GM18870 (cell line): Measurements from ENCODE around the gene GPX6.
"Not testable (repeated sequence)": the region's sequence is repeated elsewhere in the genome, so short reads cannot be mapped to it uniquely, and the experiment has no call there.

Experiments used
- ATAC-seq: cut with Tn5 transposase; IDR thresholded peaks from one replicate; pipeline ENCODE4 v1.9.1; 2021; ENCODE audit warnings: moderate library complexity; ENCODE audit not compliant: unreplicated experiment

The GPX6 gene

DNA sequence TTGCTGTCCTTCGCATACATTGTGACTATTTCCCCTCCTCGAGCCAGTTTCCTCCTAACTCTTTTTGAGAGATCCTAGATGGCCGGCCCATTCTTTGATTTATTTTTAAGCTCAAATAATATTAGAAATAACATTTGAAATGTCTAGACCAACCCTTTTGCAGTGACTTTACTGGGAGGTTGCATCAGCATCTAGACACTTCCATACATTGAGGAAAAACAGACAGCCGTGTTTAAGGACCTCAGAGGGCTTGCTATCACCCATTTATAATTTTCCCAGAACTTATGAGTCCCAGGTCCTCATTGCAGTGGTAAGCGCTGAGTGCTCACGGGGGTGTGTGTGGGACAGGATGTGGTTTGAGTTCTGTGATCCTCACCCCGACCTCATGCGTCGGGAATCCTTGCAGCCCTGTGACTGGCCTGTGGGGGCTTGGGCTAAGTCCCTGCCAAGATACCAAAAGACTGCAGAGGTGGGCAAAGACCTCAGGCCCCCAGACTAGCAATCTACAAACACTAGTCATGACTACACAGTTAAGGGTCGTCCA is 10.0 kb upstream of the GPX6 start, which contains the start of gene GPX5:
Gene GPX5 (plus strand): TSS at position 386 of the 544 bp plus-strand sequence. CDS start 133 bp downstream, at position 519.
- ATAC-seq = no peak

DNA sequence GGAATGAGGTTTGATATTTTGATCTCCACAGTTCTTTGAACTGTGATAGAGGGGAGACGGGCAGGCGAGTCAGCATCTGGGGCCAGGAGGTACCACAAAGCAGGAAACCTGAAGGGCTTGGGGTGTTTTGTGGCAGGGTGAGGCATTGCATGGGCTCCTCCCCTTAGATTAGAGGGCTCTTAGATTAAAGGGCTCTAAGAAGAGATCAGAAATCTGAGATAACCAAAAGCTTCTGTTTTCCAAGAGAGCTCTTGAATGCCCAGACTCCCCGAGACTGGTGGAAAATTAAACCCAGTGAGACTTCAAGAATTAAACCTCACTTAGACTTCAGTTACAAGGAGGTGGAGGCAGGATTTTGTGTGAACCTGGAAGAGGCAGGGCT is 7.6 kb upstream of the GPX6 start:
- no peak for ATAC-seq

DNA sequence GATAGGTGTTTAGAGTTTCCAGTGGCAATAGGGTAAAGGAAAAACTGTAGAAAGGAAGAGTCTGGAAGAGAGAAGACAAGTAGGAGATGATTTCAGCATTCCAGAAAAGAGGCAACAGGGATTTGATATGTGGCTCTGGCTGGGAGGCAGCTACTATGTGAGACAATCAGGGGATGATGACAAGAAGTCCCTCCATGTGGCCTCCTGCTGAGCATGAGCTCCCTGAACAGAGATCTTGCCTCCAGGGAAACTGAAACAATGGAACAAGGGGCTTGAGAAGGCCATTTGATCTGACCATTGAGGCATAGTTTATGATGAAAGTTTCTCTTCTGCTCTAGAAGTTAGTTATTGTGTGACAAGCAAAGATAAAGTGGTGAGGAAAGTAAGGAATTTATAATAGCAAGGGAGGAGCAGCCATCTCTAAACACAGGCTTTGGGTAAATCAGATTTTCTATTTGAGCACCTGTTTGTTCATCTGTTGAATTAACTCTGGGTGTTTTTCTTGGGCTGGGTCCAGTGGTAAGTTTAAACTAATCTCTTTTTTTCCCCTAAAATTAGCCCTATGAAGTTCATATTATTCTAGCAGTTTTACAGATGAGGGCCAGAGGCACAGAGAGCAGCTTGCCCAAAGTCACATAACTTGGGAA is 7.1 kb upstream of the GPX6 start:
- ATAC-seq = no peak

DNA sequence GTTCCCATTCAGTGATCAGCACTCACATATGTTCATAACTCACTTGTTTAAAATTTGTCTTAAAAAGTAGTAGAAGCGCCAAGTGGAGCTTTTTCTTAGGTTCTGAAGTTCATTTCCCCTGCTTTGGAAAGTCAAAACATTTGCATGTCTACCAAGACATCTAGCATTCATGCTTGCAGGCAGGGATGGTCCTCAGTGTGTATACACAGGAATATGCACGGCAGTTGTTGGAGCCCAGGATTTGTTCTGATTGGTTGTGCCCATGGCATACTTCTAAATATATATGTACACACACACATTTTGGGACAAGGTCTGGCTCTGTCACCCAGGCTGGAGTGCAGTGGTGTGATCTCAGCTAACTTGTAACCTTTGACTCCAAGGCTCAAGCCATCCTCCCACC is 2.4 kb upstream of the GPX6 start:
- ATAC-seq = no peak

DNA sequence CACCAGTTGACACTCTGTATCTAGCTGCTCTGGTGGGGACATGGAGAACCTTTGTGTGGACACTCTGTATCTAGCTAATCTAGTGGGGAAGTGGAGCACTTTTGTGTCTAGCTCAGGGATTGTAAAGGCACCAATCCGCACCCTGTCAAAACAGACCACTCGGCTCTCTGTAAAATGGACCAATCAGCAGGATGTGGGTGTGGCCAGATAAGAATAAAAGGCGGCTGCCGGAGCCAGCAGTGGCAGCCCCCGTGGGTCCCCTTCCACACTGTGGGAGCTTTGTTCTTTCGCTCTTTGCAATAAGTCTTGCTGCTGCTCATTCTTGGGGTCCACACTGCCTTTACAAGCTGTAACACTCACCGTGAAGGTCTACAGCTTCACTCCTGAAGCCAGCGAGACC is 3.2 kb downstream of the GPX6 start:
- not testable (repeated sequence) for ATAC-seq

DNA sequence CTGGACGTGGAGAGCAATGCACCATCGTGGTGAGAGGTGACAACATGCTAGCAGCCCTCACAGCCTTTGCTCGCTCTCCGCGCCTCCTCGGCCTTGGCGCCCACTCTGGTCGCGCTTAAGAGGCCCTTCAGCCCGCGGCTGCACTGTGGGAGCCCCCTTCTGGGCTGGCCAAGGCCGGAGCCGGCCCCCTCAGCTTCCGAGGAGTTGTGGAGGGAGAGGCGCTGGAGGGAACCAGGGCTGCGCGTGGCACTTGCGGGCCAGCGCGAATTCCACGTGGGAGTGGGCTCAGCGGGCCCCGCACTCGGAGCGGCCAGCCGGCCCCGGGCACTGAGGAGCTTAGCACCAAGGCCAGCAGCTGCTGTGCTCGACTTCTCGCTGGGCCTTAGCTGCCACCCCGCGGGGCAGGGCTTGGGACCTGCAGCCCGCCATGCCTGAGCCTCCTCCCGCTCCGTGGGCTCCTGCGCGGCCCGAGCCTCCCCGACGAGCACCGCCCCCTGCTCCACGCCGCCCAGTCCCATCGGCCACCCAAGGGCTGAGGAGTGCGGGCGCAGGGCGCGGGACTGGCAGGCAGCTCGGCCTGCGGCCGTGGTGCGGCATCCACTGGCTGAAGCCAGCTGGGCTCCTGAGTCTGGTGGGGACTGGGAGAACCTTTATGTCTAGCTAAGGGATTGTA is 3.8 kb downstream of the GPX6 start:
- ATAC-seq = no peak

DNA sequence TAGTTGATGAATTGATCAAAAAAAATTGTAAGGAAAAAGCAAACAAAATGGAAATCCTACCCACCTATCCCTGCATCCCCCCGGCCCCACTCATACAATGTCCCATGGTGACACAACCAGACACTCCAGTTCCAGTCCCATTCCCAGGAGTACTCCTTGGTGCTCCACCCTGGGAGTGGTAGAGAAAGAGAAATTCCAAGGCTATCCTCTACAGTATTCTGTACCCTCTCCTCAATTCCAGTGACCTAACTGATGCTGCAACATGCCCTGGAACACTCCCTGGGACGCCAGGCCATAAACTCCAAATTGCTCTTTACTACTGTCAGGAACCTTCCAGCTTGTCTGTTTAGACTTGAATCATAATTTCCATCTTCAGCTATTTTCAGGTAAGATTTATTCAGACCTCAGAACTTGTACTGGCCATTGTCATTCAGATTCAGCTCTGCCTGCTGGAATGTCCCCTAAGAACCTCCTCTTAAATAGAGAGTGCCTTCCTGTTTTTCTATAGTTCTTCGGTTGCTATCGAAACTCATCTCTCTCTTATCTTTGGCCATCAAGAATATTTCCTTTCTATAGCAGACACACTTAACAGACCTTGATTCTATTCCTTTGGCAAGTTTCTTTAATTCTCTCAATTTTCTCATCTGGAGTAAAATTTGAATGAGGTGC is 8.7 kb downstream of the GPX6 start:
- ATAC-seq = no peak

DNA sequence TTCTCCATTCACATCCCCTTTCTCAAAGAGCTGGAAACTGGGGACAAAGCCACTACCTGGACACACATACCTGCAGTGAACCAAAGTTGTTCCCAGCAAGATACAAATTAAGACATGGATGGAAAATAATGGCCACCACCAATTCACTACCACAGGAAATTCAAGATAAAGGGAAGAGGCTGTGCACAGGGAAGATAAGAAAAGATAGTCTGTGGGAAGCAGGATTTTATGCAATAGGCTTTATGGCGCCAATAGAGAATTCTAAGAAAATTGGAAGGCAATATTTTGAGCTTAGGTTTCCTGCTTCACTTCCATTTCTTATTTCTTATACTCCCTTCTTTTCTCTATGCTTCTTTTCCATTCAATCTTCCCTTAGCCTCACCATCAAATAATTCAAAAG is 9.9 kb downstream of the GPX6 start:
- ATAC-seq = no peak

DNA sequence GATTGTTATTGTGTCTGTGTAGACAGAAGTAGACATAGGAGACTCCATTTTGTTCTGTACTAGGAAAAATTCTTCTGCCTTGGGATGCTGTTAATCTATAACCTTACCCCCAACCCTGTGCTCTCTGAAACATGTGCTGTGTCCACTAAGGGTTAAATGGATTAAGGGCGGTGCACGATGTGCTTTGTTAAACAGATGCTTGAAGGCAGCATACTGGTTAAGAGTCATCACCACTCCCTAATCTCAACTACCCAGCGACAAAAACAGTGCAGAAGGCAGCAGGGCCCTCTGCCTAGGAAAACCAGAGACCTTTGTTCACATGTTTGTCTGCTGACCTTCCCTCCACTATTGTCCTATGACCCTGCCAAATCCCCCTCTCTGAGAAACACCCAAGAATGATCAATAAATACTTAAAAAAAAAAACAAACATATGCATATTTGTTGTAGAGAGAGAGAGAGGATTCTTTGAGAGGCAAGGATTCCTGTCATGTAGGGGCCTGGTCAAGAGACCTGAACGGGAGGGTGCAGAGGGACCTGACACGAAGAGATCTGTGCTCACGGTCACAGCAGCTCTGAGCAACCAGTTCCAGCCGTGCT is 12.8 kb downstream of the GPX6 start:
- ATAC-seq = not testable (repeated sequence)

DNA sequence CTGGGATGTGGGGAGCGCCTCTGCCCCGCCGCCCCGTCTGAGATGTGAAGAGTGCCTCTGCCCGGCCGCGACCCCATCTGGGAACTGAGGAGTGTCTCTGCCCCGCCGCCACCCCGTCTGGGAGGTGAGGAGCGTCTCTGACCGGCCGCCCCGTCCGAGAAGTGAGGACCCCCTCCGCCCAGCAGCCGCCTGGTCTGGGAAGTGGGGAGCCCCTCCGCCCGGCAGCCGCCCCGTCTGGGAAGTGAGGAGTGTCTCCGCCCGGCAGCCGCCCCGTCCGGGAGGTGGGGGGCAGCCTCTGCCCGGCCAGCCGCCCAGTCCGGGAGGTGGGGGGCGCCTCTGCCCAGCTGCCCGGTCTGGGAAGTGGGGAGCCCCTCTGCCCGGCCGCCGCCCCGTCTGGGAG is 13.5 kb downstream of the GPX6 start:
- ATAC-seq = not testable (repeated sequence)

DNA sequence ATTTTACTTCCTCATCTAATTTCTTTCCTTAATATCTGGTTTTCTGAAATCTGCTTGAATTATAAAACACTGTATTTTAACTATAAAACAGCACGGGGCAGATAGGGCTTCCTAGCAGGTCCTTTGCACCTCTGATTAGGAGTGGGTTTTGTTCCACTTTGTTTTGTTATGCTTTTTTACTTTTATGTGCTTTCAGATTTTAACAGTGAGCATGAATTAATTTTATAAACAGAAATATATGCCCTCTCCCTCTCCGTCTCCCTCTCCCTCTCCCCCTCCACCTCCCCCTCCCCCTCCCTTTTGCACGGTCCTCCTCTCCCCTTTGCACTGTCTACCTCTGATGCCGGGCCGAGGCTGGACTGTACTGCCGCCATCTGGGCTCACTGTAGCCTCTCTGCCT is 14.3 kb downstream of the GPX6 start:
- no peak for ATAC-seq

DNA sequence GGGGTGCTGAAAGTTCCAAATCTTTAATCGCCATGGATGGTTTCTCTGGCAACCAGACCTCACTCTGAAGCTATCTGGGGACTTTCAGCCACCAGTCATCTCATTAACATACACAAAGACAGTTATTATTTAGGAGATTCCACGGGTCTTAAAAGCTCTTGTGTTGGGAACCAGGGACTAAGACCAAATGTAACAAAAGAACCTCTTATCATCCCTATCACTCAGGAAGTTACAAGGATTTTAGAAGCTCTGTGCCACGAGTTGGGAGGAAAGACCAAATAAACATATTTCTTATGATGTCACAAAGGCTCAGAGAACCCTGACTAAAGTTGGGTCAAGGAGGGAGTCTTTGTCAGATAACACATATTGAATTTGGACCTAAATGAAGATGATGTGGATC is 17.7 kb downstream of the GPX6 start:
- ATAC-seq = no peak

DNA sequence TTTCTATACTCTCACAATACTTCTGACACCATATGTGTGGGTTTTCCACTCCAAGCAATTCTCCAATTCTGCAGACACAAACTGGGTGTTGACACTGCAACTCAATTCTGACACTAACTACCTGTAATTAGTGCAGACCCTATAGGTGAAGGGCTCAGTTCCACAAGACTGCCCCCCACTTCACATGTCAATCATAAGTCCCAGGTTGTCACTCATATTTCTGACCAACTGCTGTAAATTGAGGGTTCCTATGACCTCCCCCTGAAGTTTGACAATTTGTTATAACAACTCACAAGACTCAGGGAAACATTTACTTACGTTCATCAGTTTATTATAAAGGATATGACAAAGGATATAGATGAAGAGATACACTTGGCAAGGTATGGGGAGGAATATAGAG is 18.3 kb downstream of the GPX6 start:
- no peak for ATAC-seq

DNA sequence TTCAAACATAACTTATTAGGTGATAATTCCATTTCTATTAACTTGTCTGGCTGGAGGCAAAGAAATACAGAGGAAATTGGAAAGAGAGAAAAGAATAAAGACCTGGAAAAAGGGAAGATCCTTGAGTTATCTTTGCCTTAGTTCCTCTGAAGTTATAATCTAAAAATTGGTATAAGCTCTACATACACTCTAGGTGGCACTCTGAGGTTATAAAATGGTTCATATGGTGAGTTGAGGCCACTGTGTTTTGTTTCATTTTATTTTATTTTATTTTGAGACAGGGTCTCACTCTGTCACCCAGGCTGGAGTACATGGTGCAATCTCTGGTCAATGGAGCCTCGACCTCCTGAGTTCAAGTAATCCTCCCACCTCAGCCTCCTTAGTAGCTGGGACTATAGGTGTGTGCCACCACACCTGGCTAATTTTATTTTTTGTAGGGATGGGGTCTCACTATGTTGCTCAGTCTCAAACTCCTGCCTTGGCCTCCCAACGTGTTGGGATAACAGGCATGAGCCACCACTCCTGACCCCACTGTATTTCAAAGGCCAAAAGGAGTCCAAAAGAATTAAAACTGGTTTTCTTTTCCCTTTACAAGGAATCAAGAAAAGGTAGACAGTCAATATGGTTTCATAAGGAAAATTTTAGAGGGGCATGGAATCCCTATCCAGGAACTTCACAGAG is 19.4 kb downstream of the GPX6 start:
- no peak for ATAC-seq

DNA sequence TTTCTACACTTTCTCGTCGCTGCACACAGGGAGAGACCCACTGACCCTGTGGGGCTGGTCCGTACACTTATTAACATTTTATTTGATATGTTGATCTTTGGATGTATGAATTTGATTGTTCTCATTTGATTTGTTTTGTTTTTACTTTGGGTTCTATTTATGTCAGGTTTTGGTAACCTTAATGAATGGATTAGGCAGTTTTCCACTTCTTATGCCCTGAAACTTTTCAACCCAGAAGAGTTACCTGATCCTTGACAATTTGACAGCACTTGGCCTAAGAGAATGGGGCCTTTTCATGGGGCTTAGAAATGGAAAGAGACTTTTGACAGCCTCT is 23.6 kb downstream of the GPX6 start:
- ATAC-seq = no peak

DNA sequence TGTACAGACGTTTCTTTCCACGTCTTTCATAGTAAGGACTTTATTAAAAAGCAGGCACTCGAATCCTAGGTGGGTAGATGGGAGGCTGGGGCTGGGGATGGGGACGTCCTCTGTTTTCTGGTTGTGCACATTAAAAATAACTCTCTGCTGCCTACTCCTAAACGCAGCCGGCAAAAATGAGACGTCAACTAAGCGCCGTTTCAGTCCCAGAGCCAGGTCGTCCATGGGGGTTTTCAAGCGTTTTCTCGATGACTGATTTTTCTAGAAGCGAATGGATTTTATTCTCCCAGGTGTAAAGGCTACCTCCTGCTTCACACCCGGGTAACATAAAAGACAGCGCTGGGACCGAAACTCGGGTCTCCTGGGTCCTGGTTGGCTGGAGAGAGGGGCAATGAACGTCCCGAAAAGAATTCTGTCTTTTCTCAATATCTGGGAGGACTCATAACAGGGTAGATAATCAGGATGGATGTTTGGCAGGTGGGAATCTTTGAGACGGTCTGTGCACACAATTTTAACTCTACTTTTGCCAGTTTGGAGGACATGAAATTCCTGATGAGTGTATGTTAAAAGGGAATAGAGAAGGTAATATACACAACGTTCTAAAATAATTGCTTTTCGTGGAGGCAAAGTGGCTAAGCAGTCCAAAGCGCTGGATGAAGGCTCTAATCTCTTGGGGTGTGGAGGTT is 25.2 kb downstream of the GPX6 start:
- ATAC-seq = no peak

DNA sequence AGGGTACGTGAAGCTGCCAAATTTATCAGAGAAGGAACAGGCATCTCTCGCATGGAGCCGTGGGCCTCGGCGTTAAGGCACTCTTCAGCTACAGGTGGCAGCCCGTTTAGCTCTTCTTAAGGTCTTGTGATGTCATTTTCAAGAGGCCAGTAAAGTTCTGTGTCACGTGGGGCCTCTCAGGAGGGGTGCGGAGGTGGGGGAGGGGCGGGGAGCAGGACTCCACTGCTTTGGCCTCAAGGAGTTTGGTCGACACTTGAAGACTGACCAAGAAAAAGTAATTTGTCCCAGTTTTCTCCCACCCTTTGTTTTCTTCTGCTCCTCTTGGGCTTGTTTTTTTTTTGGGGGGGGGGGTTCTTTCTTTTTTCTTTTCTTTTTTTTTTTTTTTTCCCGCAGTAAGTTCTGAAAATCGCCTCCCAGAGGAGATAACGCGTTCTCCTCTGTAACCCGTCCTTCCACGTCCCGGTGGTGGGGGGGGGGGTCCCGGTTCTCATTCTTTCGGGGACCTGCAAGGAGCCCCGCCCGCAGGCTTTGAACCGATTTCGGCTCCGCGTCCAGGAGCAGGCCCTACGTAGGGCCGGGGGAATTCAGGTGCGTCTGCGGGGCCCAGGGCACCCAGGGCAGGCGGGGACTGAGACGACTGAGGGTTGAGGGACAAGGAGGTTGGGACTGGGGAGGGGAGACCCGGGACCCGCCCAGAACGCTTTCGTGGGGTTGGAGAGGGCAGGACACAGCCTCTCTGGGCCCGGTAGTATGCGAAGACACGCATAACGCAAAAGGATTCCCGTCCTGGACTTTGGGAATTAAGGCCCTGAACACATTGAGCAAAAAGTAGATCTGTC is 26.0 kb downstream of the GPX6 start:
- no peak for ATAC-seq

DNA sequence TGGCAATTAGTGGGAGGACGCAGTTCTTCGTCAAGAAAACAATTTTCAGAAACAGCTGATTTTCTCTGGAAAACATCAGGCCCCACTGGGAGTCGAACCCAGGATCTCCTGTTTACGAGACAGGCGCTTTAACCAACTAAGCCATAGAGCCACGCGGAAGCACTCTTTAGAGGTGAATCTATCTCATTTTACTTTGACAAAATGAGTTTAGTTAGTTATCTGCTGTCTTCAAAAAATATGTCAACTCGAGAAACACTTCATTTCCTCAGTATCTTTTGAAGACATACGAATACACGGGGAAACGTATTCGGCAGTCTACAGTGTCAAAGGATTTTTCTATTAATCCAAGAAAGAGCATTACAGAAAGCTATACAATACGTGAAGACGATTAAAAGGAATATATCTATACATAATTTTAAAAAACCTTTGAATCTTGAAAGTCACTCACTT is 26.7 kb downstream of the GPX6 start:
- no peak for ATAC-seq

DNA sequence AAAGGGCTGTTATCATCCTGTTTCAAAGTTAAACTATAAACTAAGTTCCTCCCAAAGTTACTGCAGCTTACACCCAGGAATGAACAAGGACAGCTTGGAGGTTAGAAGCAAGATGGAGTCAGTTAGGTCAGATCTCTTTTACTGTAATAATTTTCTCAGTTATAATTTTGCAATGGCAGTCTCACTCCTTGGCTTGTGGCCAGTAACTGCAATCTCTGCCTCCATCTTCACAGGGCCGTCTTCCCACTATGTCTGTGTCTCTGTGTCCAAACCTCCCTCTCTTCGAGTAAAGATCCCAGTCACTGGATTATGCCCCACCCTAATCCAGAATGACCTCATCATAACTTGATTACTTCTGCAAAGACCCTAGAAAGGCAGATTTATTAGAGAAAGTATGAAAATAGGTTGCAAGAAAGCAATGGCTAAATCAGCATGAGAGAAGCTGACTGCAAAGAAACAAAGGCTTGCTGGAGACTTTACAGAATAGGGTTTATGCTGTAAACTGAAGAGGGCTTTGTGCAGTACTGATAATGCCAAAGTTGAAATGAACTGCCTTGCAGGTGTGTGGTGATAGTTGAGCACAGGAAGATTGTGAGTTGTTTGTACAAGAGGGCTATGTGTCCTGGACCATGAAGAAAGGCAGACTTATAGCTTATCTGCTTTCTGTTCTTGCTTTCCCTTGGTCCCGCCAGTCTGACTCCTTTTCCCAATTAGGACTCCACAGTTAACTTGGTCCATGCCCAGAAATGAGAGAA is 28.4 kb downstream of the GPX6 start:
- ATAC-seq = no peak
